ENCODE results near the gene SIM2. TPM values are rescaled to one million over a fixed set of nuclear protein-coding genes. Genes with fewer than 3 reads are reported as not detected.

The SIM2 gene
- total and polyA plus RNA-seq, 2 donors (not counting 1 experiment from before 2014, with no cell fraction given): 0.22 TPM; not detected in 1

- no peaks in the 10 kb centered on the region for H4K20me1 ChIP-seq (ENCODE audit: control insufficient read depth, extremely low read depth, insufficient read depth, low read length)
- H3K4me2 ChIP-seq (ENCODE audit: extremely low read depth, insufficient read depth, low read length): no peak overlapping the region
- H3K27me3 ChIP-seq (ENCODE audit: control insufficient read depth, insufficient read depth, low read length): peaks cover 75% of the 10 kb centered on the region
- no peak for TF ChIP-seq CTCF (conservative IDR thresholded peaks at IDR 0.05 in 1 of 2, IDR thresholded peaks at IDR 0.05 in 1 of 2; ENCODE audit: low read depth in 1 of 2, low read length in 2 of 2)
- TF ChIP-seq EZH2 (IDR thresholded peaks at IDR 0.05; ENCODE audit: low read length, missing control alignments): no peak
- H3K36me3 ChIP-seq (ENCODE audit: control insufficient read depth, insufficient read depth, low read length): no peaks in the 10 kb centered on the region
- no peak overlapping the region for H2AFZ ChIP-seq (ENCODE audit: low read length)
- DNase-seq (ENCODE audit: low read depth in 2 of 2): no peak
- H3K4me1 ChIP-seq (ENCODE audit: control insufficient read depth, extremely low read depth, insufficient read depth, low read length): no peaks in the 10 kb centered on the region
- H3K4me3 ChIP-seq (replicated peaks in 1 of 4; ENCODE audit: control extremely low read depth in 1 of 4, insufficient read depth in 1 of 4, low read depth in 3 of 4, low read length in 4 of 4): no peak overlapping the region
- H3K79me2 ChIP-seq (ENCODE audit: control insufficient read depth, insufficient read depth, low read length): no peaks in the 10 kb centered on the region
- no peaks in the 10 kb centered on the region for H3K9me3 ChIP-seq (ENCODE audit: control insufficient read depth, insufficient read depth, low read depth, low read length)
- no peak overlapping the region for H3K27ac ChIP-seq (ENCODE audit: insufficient read depth, low read length)
- no peak overlapping the region for H3K9ac ChIP-seq (ENCODE audit: insufficient read depth, low read length)
Observed at GRCh38 chr21:36691555-36692041, 7.3 kb upstream of the SIM2 start.

GRCh38 chr21:36692114-36692834 is 6.6 kb upstream of the SIM2 start:
- Histone ChIP-seq H3K36me3 (ENCODE audit: control insufficient read depth, insufficient read depth, low read length) (no peaks in the 10 kb centered on the region), H2AFZ (ENCODE audit: low read length) (no peak overlapping the region), H3K4me1 (ENCODE audit: control insufficient read depth, extremely low read depth, insufficient read depth, low read length) (no peaks in the 10 kb centered on the region), H3K9me3 (ENCODE audit: control insufficient read depth, insufficient read depth, low read depth, low read length) (no peaks in the 10 kb centered on the region), H3K9ac (ENCODE audit: insufficient read depth, low read length) (no peak overlapping the region), H3K4me3 (replicated peaks in 1 of 4; ENCODE audit: control extremely low read depth in 1 of 4, insufficient read depth in 1 of 4, low read depth in 3 of 4, low read length in 4 of 4) (no peak overlapping the region), H4K20me1 (ENCODE audit: control insufficient read depth, extremely low read depth, insufficient read depth, low read length) (no peaks in the 10 kb centered on the region), H3K79me2 (ENCODE audit: control insufficient read depth, insufficient read depth, low read length) (no peaks in the 10 kb centered on the region), H3K4me2 (ENCODE audit: extremely low read depth, insufficient read depth, low read length) (no peak overlapping the region), H3K27ac (ENCODE audit: insufficient read depth, low read length) (no peak overlapping the region), H3K27me3 (ENCODE audit: control insufficient read depth, insufficient read depth, low read length) (peaks cover 81% of the 10 kb centered on the region)
- peak; percentile 84 for TF ChIP-seq EZH2 (IDR thresholded peaks at IDR 0.05; ENCODE audit: low read length, missing control alignments)
- TF ChIP-seq CTCF (conservative IDR thresholded peaks at IDR 0.05 in 1 of 2, IDR thresholded peaks at IDR 0.05 in 1 of 2; ENCODE audit: low read depth in 1 of 2, low read length in 2 of 2): no peak
- DNase-seq (ENCODE audit: low read depth in 2 of 2): no peak

GRCh38 chr21:36692835-36693488 is 6.0 kb upstream of the SIM2 start:
- TF ChIP-seq EZH2 (IDR thresholded peaks at IDR 0.05; ENCODE audit: low read length, missing control alignments): peak; percentile 29
- no peak for TF ChIP-seq CTCF (conservative IDR thresholded peaks at IDR 0.05 in 1 of 2, IDR thresholded peaks at IDR 0.05 in 1 of 2; ENCODE audit: low read depth in 1 of 2, low read length in 2 of 2)
- H2AFZ ChIP-seq (ENCODE audit: low read length): no peak overlapping the region
- peaks cover 88% of the 10 kb centered on the region for H3K27me3 ChIP-seq (ENCODE audit: control insufficient read depth, insufficient read depth, low read length)
- no peak for DNase-seq (ENCODE audit: low read depth in 2 of 2)
- no peaks in the 10 kb centered on the region for H4K20me1 ChIP-seq (ENCODE audit: control insufficient read depth, extremely low read depth, insufficient read depth, low read length)
- H3K27ac ChIP-seq (ENCODE audit: insufficient read depth, low read length): no peak overlapping the region
- H3K79me2 ChIP-seq (ENCODE audit: control insufficient read depth, insufficient read depth, low read length): no peaks in the 10 kb centered on the region
- no peak overlapping the region for H3K9ac ChIP-seq (ENCODE audit: insufficient read depth, low read length)
- no peaks in the 10 kb centered on the region for H3K4me1 ChIP-seq (ENCODE audit: control insufficient read depth, extremely low read depth, insufficient read depth, low read length)
- no peaks in the 10 kb centered on the region for H3K9me3 ChIP-seq (ENCODE audit: control insufficient read depth, insufficient read depth, low read depth, low read length)
- no peak overlapping the region for H3K4me3 ChIP-seq (replicated peaks in 1 of 4; ENCODE audit: control extremely low read depth in 1 of 4, insufficient read depth in 1 of 4, low read depth in 3 of 4, low read length in 4 of 4)
- H3K36me3 ChIP-seq (ENCODE audit: control insufficient read depth, insufficient read depth, low read length): no peaks in the 10 kb centered on the region
- H3K4me2 ChIP-seq (ENCODE audit: extremely low read depth, insufficient read depth, low read length): no peak overlapping the region
